Mucosa of rectum (tissue), 2 donors: ENCODE data around the gene ANKFN1.

ENCODE experiments used
- H3K27ac ChIP-seq, 2 donors: one replicate each; pipeline ENCODE4 v1.7.0; 2013; ENCODE audit warnings: inconsistent platforms in 2 of 2, low read depth in 2 of 2, low read length in 2 of 2
- H3K27me3 ChIP-seq, 2 donors: one replicate each; pipeline ENCODE4 v1.7.0; 2013; ENCODE audit warnings: low read length in 2 of 2; ENCODE audit not compliant: control insufficient read depth in 2 of 2, insufficient read depth in 2 of 2
- H3K36me3 ChIP-seq, 2 donors: one replicate each; pipeline ENCODE4 v1.7.0; 2013; ENCODE audit warnings: low read length in 2 of 2; ENCODE audit not compliant: control insufficient read depth in 2 of 2, insufficient read depth in 2 of 2
- H3K4me1 ChIP-seq, 2 donors: one replicate each; pipeline ENCODE4 v1.7.0; 2013; ENCODE audit warnings: low read length in 2 of 2, mild to moderate bottlenecking in 1 of 2; ENCODE audit not compliant: control insufficient read depth in 2 of 2, insufficient read depth in 2 of 2
- H3K4me3 ChIP-seq, 2 donors: one replicate each; pipeline ENCODE4 v1.7.0; 2013; ENCODE audit warnings: low read length in 2 of 2
- H3K9ac ChIP-seq, 2 donors: one replicate each; pipeline ENCODE4 v1.7.0; 2013; ENCODE audit warnings: low read length in 2 of 2, low read depth in 1 of 2, mild to moderate bottlenecking in 1 of 2
- H3K9me3 ChIP-seq, 2 donors: one replicate each; pipeline ENCODE4 v1.7.0; 2013; ENCODE audit warnings: low read length in 2 of 2; ENCODE audit not compliant: control insufficient read depth in 2 of 2
- donor health status: healthy.
- donor health status: Normal muscosa, but diverticular disease.

Gene ANKFN1

DNA sequence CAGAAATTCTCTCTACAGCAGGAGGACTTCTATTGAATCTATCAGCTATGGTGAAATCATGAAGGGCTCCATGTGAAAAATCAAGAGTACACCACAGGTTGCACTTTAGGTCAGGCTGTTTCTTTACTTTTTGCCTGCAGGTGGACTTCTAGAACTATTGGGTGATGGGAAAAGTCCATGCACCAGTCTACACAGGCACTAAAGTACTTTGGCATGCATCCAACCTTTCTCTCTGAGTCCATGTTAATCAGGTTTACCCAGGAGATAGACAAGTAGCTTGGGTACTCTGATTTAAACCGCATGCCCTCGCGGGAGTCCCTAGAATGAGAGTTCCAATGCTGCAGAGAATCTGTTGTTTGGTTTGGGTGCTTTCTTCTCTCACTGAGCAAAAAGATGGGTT is 9.1 kb upstream of the ANKFN1 start:
- Histone ChIP-seq H3K27ac (no peak overlapping the region), H3K4me1 (no peaks in the 10 kb centered on the region), H3K9ac (no peak overlapping the region), H3K27me3 (no peaks in the 10 kb centered on the region), H3K36me3 (no peaks in the 10 kb centered on the region), H3K9me3 (no peaks in the 10 kb centered on the region), H3K4me3 (no peak overlapping the region)

DNA sequence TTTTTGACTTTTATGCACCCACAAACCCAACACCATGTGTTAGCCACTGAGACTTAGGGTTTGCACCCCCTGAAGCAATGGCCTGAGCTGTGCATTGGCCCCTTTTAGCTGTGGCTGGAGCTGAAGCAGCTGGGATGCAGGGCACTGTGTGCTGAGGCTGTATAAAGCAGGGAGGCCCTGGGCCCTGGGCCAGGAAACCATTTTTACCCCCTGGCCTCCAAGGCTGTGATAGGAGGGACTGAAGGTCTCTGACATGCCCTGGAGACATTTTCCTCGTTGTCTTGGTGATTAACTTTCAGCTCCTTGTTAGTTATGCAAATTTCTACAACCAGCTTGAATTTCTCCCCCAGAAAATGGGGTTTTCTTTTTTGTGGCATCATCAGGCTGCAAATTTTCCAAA is 6.7 kb upstream of the ANKFN1 start:
- Histone ChIP-seq H3K9me3 (no peaks in the 10 kb centered on the region), H3K9ac (no peak overlapping the region), H3K4me3 (no peak overlapping the region), H3K36me3 (no peaks in the 10 kb centered on the region), H3K4me1 (no peaks in the 10 kb centered on the region), H3K27me3 (no peaks in the 10 kb centered on the region), H3K27ac (no peak overlapping the region)

DNA sequence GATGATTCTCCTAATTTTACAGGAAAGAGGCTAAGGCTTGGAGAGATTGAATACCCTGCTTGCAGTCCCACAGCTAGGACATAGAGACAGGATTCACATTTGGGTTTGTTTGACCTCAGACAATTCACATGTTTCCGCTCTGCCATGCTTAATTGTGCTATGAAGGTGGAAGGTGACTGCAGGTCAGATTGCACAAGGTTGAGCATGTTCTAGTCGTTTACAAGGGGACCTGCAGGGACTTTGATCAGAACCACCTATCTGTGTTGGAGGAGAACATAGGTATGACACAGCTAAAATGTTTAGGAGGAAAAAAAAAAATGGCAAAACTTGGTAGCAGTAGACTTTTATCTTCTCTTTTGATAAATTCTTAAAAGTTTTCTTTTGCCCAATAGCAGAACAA is 4.9 kb upstream of the ANKFN1 start:
- Histone ChIP-seq H3K4me3 (no peak overlapping the region), H3K27me3 (no peaks in the 10 kb centered on the region), H3K9ac (no peak overlapping the region), H3K27ac (no peak overlapping the region), H3K36me3 (no peaks in the 10 kb centered on the region), H3K4me1 (no peaks in the 10 kb centered on the region), H3K9me3 (no peaks in the 10 kb centered on the region)

DNA sequence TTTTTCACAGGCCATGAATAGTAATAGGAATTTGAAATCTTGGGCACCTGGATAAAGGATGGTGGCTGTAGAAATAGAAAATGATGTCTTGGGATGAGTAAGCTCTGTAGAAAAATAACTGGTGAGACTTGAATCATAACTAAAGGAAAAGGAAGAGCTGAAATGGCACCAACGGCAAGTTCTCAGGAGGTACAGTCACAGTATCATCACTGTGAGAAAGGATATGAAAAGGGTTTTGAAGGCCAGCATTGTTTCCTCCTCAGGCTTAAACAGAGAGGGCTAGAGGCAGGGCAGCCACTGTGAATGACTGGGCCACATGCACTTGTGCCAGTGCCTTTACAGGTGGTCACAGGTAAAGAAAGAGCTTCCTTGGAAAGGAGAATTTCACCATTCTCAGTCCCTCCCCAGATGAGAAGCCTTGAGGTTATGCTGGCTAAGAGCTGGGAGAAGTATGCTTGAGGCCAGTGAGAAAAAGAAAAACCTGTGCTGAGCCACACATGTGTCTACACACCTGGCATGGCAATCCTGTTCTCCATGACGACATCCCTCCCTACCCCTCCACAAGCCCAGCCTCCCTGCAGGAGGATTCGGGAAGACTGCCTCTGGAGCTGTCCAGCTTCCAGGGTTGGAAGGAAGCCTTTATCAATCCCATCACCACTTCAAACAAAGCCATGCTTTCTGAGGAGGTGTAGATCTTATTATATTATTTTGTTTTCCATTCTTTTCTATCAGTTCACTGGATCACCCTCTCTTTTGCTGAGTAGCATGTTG is 3.8 kb upstream of the ANKFN1 start:
- Histone ChIP-seq H3K36me3 (no peaks in the 10 kb centered on the region), H3K4me3 (no peak overlapping the region), H3K4me1 (no peaks in the 10 kb centered on the region), H3K9ac (no peak overlapping the region), H3K27me3 (no peaks in the 10 kb centered on the region), H3K27ac (no peak overlapping the region), H3K9me3 (no peaks in the 10 kb centered on the region)

DNA sequence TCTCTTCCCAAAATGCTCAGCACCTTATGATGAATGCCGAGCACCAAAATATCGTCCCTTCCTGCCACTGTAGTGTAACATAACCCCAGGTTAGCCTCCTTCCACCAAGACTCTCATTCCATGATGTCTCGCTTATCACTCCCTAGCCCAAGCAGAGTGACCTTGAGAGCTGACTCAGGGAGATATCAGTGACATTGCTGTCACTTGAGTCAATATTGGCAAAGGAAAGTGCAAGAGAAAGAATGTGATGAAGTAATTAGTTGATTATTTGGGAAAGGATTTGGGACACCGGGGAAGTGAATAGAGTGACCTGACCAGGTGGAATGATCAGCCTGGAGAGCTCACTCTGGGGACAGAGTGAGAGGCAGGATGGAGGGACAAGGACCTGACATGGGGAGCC is 2.6 kb upstream of the ANKFN1 start:
- Histone ChIP-seq H3K27ac (no peak overlapping the region), H3K36me3 (no peaks in the 10 kb centered on the region), H3K4me3 (no peak overlapping the region), H3K4me1 (no peaks in the 10 kb centered on the region), H3K27me3 (no peaks in the 10 kb centered on the region), H3K9ac (no peak overlapping the region), H3K9me3 (no peaks in the 10 kb centered on the region)

DNA sequence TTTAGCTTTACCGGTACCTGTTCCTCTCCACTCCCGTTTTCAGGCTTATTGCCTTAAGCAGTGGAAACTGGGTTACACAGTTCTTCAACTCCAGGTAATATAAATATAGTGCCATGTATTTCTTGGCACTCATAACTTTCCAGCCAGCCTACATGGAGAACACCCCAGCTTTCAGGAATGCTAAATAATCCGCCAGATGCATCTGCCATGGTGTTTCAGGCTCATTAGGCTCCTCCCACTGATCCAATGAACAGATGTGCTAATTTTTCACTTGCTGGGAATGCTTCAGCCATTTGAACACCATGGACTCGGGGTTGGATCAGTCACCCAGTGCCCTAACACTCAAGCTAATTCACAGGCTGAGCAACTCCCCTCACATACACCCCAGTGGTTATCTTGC is 4.6 kb downstream of the ANKFN1 start:
- H3K9ac ChIP-seq, result no peak overlapping the region
- no peak overlapping the region for H3K27ac ChIP-seq
- no peaks in the 10 kb centered on the region for H3K4me1 ChIP-seq
- H3K4me3 ChIP-seq, result no peak overlapping the region
- H3K9me3 ChIP-seq, result no peaks in the 10 kb centered on the region
- no peaks in the 10 kb centered on the region for H3K27me3 ChIP-seq
- H3K36me3 ChIP-seq, result no peaks in the 10 kb centered on the region

DNA sequence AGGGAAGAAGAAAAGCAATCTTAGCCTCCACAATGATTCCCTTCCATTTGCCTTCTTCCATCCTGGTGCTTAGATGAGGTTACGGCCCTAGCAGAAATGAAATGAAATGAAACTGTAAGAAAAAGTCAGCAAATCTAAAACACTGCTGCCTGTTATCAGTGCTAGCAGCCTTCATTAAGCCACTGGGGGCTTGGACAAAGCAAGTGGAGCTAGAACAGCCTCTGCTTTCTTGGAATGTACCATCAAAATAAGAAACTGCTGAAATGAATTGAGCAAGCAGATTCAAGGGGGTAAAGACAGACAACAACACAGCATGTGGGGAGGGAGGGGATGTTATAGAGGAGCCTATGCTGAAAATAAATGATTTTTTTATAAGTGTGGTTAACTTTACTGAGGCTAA is 5.1 kb downstream of the ANKFN1 start:
- Histone ChIP-seq H3K27ac (no peak overlapping the region), H3K36me3 (no peaks in the 10 kb centered on the region), H3K27me3 (no peaks in the 10 kb centered on the region), H3K4me3 (no peak overlapping the region), H3K4me1 (no peaks in the 10 kb centered on the region), H3K9me3 (no peaks in the 10 kb centered on the region), H3K9ac (no peak overlapping the region)

DNA sequence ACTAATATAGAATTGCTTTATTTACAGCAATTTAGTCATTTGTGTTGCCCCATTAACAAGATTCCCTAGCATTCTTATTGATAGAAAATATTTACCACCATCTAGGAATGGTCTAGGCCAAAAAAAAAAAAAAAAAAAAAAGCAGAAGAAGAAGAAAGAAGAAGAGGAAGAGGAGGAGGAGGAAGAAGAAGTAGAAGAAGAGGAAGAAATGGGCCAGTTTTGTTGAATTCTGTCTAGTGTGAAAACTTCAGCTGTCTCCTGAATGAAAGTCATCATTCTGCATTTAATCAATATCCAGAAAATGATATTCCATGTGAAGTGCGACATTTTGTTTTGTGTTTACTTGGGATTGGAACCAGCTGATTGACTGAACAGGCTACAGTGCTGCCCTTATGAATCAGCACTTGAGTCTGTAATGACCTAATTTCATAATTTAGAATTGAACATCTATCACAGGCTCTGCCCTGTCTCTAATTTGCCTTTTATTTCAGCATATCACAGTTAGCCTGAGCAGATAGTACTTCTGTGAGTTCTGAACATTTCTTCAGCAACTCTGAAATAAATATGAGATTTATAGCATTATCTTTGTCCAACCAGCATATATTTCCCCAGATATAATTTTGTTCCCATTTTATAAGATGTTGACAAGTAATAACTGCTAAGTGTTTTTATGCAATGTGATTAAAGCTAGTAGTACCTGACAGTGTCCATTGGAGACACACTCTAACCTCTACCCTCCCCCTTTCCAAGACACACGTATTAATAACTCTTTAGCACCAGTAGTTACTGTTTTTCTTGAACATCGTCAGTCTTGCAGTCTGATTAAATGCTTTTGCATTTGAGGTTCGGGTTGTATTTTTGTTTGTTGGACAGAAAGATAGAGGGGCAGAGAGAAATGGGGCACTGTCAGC is 5.9 kb downstream of the ANKFN1 start:
- no peak overlapping the region for H3K9ac ChIP-seq
- no peak overlapping the region for H3K4me3 ChIP-seq
- no peak overlapping the region for H3K27ac ChIP-seq
- no peaks in the 10 kb centered on the region for H3K36me3 ChIP-seq
- no peaks in the 10 kb centered on the region for H3K27me3 ChIP-seq
- H3K9me3 ChIP-seq, result no peaks in the 10 kb centered on the region
- H3K4me1 ChIP-seq, result no peaks in the 10 kb centered on the region

DNA sequence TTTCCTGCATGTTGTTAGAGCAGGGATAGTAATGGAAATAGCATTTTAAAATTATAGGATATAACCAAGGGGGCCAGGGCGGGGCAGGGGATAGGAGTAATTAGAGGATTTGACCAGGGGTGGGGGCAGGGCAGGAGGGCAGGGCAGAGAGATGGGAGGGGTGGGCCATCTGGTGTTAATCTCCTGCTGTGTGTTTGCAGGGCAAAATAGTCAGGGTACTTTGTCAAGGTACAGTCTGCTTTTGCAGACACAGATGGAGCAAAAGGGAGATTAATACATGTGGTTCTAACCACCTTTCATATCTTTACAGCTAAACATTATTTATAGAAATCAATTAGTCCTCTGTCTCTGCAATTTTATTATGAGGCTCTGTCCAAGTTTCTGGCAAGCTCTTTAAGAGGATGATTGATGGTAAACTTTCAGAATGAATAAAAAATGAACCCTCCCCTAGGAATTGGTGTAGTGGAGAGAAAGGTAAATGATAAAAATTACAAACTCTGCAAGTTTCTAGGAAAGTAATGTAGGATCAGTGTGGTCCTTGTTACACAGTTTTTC is 6.6 kb downstream of the ANKFN1 start:
- H3K4me3 ChIP-seq, result no peak overlapping the region
- no peaks in the 10 kb centered on the region for H3K36me3 ChIP-seq
- H3K9me3 ChIP-seq, result no peaks in the 10 kb centered on the region
- no peaks in the 10 kb centered on the region for H3K4me1 ChIP-seq
- no peak overlapping the region for H3K9ac ChIP-seq
- no peak overlapping the region for H3K27ac ChIP-seq
- H3K27me3 ChIP-seq, result no peaks in the 10 kb centered on the region

DNA sequence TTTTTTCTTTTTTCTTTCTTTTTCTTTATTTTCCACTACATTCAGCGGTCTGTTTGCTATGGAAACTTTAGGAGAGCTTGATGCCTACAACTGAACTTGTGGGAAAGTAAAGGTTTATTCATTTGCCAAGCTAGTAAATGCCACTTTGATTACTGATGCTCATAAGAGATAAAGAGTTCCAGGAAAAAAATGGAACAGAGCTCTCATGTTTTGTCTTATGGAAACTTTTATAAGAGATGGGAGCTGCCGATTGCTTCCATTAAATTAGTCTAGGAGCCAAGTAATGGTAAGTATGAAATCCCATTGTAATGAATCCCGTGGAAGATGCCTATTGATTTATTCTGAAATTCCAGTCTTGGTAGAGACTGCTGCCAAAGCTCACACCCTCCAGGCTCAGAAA is 7.1 kb downstream of the ANKFN1 start:
- H3K9ac ChIP-seq, result no peak overlapping the region
- H3K27ac ChIP-seq, result no peak overlapping the region
- H3K36me3 ChIP-seq, result no peaks in the 10 kb centered on the region
- no peak overlapping the region for H3K4me3 ChIP-seq
- H3K4me1 ChIP-seq, result no peaks in the 10 kb centered on the region
- H3K9me3 ChIP-seq, result no peaks in the 10 kb centered on the region
- H3K27me3 ChIP-seq, result no peaks in the 10 kb centered on the region
